PC-3 (cell line): ENCODE data around the gene SLC16A11. TPM values are rescaled to one million over a fixed set of nuclear protein-coding genes. Genes with fewer than 3 reads are reported as not detected.

Experiments
- ATAC-seq: fragments of 200-7000 bp; cut with Tn5 transposase; 2 replicates; pipeline ENCODE4 v1.9.1; 2020; ENCODE audit warnings: mild to moderate bottlenecking, moderate library complexity
- BruUV-seq: library from RNA; stranded (reverse); fragments of 400-500 nt; replicated peaks from 2 replicates; lab custom pipeline; 2021; lab: Mats Ljungman, UMichigan
- CTCF ChIA-PET: fragments of 300-600 bp; sonication (Branson Sonifier 250); formaldehyde crosslinking; loops from one replicate; lab custom pipeline; 2022; ENCODE audit warnings: antibody characterized with exemption; lab: Charles Lee
- POLR2A ChIA-PET: fragments of 300-600 bp; sonication (Branson Sonifier 250); formaldehyde crosslinking; loops from one replicate; lab custom pipeline; 2022; ENCODE audit warnings: antibody characterized with exemption; ENCODE audit not compliant: unreplicated experiment; lab: Charles Lee
- DNase-seq: peaks from one replicate; pipeline ENCODE4 v3.0.0-alpha.2; 2015
- H2AFZ ChIP-seq: fragments of 300-600 bp; sonication (generic); 2 replicates; pipeline ENCODE4 v1.6.0; 2016; ENCODE audit warnings: antibody characterized with exemption, low read length
- H3F3A ChIP-seq: fragments of 300-600 bp; sonication (generic); one replicate; pipeline ENCODE4 v1.6.0; 2017; ENCODE audit warnings: antibody characterized with exemption, low read length, control low read depth, mild to moderate bottlenecking; ENCODE audit not compliant: unreplicated experiment
- H3K27ac ChIP-seq: fragments of 300-600 bp; sonication (generic); 2 replicates; pipeline ENCODE4 v1.5.1; 2016; ENCODE audit warnings: mild to moderate bottlenecking, low read length
- H3K27me3 ChIP-seq: fragments of 300-600 bp; sonication (generic); 2 replicates; pipeline ENCODE4 v1.6.1; 2016; ENCODE audit warnings: low read length, mixed read lengths
- H3K36me3 ChIP-seq: fragments of 300-600 bp; sonication (generic); 2 replicates; pipeline ENCODE4 v1.6.1; 2016; ENCODE audit warnings: low read depth, mixed run types, low read length, mixed read lengths
- H3K4me1 ChIP-seq: fragments of 300-600 bp; sonication (generic); 2 replicates; pipeline ENCODE4 v1.5.1; 2016; ENCODE audit warnings: low read length; ENCODE audit not compliant: insufficient read depth
- H3K4me2 ChIP-seq: fragments of 300-600 bp; sonication (generic); 2 replicates; pipeline ENCODE4 v1.6.0; 2016; ENCODE audit warnings: low read length
- H3K4me3 ChIP-seq: fragments of 300-600 bp; sonication (generic); 2 replicates; pipeline ENCODE4 v1.5.1; 2016; ENCODE audit warnings: mild to moderate bottlenecking, low read length, mixed read lengths
- H3K79me2 ChIP-seq: fragments of 300-600 bp; sonication (generic); 2 replicates; pipeline ENCODE4 v1.6.1; 2017; ENCODE audit warnings: low read length, mixed read lengths
- H3K9ac ChIP-seq: fragments of 300-600 bp; sonication (generic); 2 replicates; pipeline ENCODE4 v1.6.0; 2016; ENCODE audit warnings: mild to moderate bottlenecking, low read length
- H3K9me2 ChIP-seq: fragments of 300-600 bp; sonication (generic); replicated peaks from 2 replicates; pipeline ENCODE4 v1.6.1; 2016; ENCODE audit warnings: mixed run types, low read length, mixed read lengths
- H3K9me3 ChIP-seq: fragments of 300-600 bp; sonication (generic); 2 replicates; pipeline ENCODE4 v1.6.1; 2016; ENCODE audit warnings: low read length, mixed read lengths
- H4K20me1 ChIP-seq: fragments of 300-600 bp; sonication (generic); 2 replicates; pipeline ENCODE4 v1.6.1; 2016; ENCODE audit warnings: low read length, mixed read lengths
- EZH2 ChIP-seq: fragments of 300-600 bp; sonication (generic); IDR thresholded peaks from one replicate; pipeline ENCODE4 v1.6.1; 2017; ENCODE audit warnings: antibody characterized with exemption, mild to moderate bottlenecking, low read length; ENCODE audit not compliant: unreplicated experiment
- EZH2phosphoT487 ChIP-seq: fragments of 300-600 bp; sonication (generic); IDR thresholded peaks from 2 replicates; pipeline ENCODE4 v1.6.1; 2018; ENCODE audit warnings: mild to moderate bottlenecking, antibody characterized with exemption, low read length, borderline replicate concordance
- intact Hi-C: fragments of 100-400 bp; cut with micrococcal nuclease; formaldehyde crosslinking; loops from 2 replicates; pipeline ENCODE4 v1.9.0; 2023
- total RNA-seq: library from RNA; depleted of rRNA; stranded (reverse); fragments of >200 nt; gene quantifications from 2 replicates; pipeline ENCODE4 v1.2.3, GENCODE V29; 2014
- TF ChIP-seq, protein P1 (sequence below): fragments of 300-600 bp; sonication (generic); conservative IDR thresholded peaks from 2 replicates; pipeline ENCODE4 v1.5.1; 2017; ENCODE audit warnings: antibody characterized with exemption, low read depth, mild to moderate bottlenecking, low read length

Gene SLC16A11
- total RNA-seq, 1 experiment from 2014 or later: not detected

DNA sequence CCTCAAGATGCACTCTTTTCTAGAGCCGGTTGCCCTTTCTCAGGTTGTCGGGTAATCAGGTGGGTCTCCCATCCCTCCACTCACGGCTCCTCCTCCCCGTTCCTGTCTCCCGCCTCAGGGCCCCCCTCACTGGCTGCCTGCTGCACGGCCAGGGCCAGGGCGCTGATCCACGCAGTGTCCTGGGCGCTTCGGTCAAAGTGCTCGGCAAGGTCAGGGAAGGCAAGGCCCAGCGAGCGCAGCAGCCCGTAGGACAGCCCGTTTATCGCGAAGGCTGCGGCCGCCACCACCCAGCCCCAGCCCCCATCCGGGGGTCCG lies 753 bp downstream of the SLC16A11 start:
- DNase-seq (no peak), ATAC-seq (no peak)
- intact Hi-C loops: no loop called here
- H3F3A ChIP-seq: no peaks in the 10 kb centered on the region
- no peaks in the 10 kb centered on the region for H4K20me1 ChIP-seq
- H3K9me2 ChIP-seq: no peaks in the 10 kb centered on the region
- no TSS peak for BruUV-seq
- no peaks in the 10 kb centered on the region for H3K36me3 ChIP-seq
- no peak overlapping the region for H3K27ac ChIP-seq
- H2AFZ ChIP-seq: peak overlapping the region; percentile 89
- H3K4me3 ChIP-seq: peak overlapping the region; percentile 64
- peak overlapping the region; percentile 83 for H3K4me2 ChIP-seq
- no peaks in the 10 kb centered on the region for H3K79me2 ChIP-seq
- H3K4me1 ChIP-seq: peaks cover 20% of the 10 kb centered on the region; the same call in 1 of the 2 replicates
- H3K27me3 ChIP-seq: no peaks in the 10 kb centered on the region
- H3K9ac ChIP-seq: 0 out of 2 replicates have a peak overlapping the region, but pooled peaks have one; percentile 54
- no peak for TF ChIP-seq EZH2phosphoT487
- TF ChIP-seq, protein P1, sequence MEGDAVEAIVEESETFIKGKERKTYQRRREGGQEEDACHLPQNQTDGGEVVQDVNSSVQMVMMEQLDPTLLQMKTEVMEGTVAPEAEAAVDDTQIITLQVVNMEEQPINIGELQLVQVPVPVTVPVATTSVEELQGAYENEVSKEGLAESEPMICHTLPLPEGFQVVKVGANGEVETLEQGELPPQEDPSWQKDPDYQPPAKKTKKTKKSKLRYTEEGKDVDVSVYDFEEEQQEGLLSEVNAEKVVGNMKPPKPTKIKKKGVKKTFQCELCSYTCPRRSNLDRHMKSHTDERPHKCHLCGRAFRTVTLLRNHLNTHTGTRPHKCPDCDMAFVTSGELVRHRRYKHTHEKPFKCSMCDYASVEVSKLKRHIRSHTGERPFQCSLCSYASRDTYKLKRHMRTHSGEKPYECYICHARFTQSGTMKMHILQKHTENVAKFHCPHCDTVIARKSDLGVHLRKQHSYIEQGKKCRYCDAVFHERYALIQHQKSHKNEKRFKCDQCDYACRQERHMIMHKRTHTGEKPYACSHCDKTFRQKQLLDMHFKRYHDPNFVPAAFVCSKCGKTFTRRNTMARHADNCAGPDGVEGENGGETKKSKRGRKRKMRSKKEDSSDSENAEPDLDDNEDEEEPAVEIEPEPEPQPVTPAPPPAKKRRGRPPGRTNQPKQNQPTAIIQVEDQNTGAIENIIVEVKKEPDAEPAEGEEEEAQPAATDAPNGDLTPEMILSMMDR: no peak
- no peak for TF ChIP-seq EZH2
- CTCF ChIA-PET: no interaction called here
- POLR2A ChIA-PET: no interaction called here
- no peaks in the 10 kb centered on the region for H3K9me3 ChIP-seq

DNA sequence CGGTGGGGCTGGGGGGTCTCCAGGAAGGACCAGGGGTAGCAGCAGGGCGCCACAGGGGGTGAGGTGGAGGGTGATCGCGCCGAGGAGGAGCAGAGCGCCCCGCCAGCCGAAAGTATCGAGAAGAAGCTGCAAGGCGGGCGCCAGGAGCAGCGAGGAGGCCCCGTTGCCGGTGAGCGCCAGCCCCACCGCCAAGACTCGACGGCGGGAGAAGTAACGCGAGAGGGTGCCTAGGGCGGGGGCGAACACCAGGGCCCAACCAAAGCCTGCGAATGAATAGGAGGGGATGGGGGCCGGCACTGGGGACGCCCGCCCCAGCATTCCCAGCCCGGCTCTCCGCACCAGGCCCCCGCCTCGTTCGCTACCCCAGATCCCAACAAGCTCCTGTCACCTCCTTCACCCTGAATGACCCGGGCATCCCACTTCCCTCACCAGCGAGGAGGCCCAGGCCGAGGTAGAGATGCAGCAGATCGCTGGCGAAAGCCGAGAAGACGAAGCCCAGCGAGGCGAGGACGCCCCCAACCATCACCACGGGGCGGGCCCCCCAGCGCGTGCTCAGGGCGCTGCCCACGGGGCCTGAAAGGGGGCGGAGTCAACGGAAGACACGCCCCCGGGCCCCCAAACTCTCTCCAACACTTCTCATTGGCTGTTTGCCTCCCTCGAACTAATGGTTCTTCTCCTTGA lies 1.3 kb downstream of the SLC16A11 start:
- H3K9me3 ChIP-seq: no peaks in the 10 kb centered on the region
- no peaks in the 10 kb centered on the region for H3K9me2 ChIP-seq
- CTCF ChIA-PET: no interaction called here
- TF ChIP-seq, protein P1: no peak
- no peak for TF ChIP-seq EZH2
- TF ChIP-seq EZH2phosphoT487: no peak
- no peak overlapping the region for H3K4me3 ChIP-seq
- no TSS peak for BruUV-seq
- intact Hi-C loops: no loop called here
- H3K4me2 ChIP-seq: peak overlapping the region; percentile 83; the same call in 1 of the 2 replicates
- H3K27ac ChIP-seq: no peak overlapping the region
- H3F3A ChIP-seq: no peaks in the 10 kb centered on the region
- POLR2A ChIA-PET: no interaction called here
- peaks cover 18% of the 10 kb centered on the region; the same call in 1 of the 2 replicates for H3K4me1 ChIP-seq
- no peaks in the 10 kb centered on the region for H4K20me1 ChIP-seq
- DNase-seq (no peak), ATAC-seq (no peak)
- no peak overlapping the region for H3K9ac ChIP-seq
- H3K27me3 ChIP-seq: no peaks in the 10 kb centered on the region
- no peaks in the 10 kb centered on the region for H3K36me3 ChIP-seq
- H3K79me2 ChIP-seq: no peaks in the 10 kb centered on the region
- peak overlapping the region; percentile 89; the same call in 1 of the 2 replicates for H2AFZ ChIP-seq

DNA sequence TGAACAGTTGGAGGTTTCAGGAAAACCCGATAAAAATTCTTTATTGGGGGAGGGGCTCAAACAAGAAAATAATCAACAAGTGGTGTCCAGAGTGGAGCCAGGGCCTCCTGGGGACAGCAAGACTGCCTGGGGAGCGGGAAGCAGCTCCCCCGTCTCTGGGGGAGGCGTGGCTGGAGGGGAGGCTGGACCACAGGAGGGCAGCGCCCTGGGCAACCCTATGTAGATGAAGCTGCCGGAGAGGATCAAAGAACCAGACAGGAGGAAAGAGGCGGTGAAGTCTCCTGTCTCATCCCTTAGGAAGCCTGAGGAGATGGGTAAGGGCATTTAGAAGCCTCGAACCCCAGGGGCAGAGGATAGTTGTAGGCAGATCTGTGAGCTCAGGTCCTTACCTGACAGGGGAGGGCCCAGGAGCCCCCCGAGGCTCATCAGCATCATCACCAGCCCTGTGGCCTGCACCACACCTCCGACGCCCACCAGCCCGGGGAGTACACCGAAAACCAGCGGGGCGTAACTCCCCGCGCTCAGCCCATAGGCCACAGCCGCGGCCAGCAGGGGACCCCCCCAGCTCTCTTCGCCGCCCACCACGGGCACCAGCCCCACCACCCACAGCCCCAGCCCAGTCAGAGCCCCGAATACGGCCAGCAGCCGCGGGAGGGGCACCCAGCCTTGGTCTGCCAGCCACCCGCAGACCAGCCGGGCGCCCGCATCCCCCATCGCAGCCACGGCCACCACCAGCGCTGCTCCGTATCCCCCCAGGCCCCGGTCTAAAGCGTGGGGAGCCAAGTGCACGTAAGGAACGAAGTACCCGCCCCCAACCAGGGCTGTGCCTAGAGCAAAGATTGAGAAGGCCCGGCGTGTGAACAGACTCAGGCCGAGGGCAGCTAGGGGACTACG lies 2.0 kb downstream of the SLC16A11 start:
- peaks cover 13% of the 10 kb centered on the region; the same call in 1 of the 2 replicates for H3K4me1 ChIP-seq
- no peaks in the 10 kb centered on the region for H3K9me3 ChIP-seq
- no peak overlapping the region for H3K9ac ChIP-seq
- intact Hi-C loops: no loop called here
- no peaks in the 10 kb centered on the region for H4K20me1 ChIP-seq
- no peaks in the 10 kb centered on the region for H3F3A ChIP-seq
- no peaks in the 10 kb centered on the region for H3K36me3 ChIP-seq
- TF ChIP-seq, protein P1: no peak
- no peak for TF ChIP-seq EZH2phosphoT487
- TF ChIP-seq EZH2: no peak
- DNase-seq (no peak), ATAC-seq (no peak)
- H3K4me2 ChIP-seq: no peak overlapping the region
- POLR2A ChIA-PET: no interaction called here
- no peak overlapping the region for H3K4me3 ChIP-seq
- CTCF ChIA-PET: no interaction called here
- H3K27ac ChIP-seq: no peak overlapping the region
- H2AFZ ChIP-seq: no peak overlapping the region
- no peaks in the 10 kb centered on the region for H3K9me2 ChIP-seq
- no TSS peak for BruUV-seq
- 0 out of 2 replicates have a peak, but pooled peaks cover under 1% of the 10 kb centered on the region for H3K79me2 ChIP-seq
- H3K27me3 ChIP-seq: no peaks in the 10 kb centered on the region
